ENCODE data around the gene CAMKMT. TPM values are rescaled to one million over a fixed set of nuclear protein-coding genes. Genes with fewer than 3 reads are reported as not detected.
"Not testable (repeated sequence)": the region's sequence is repeated elsewhere in the genome, so short reads cannot be mapped to it uniquely, and the experiment has no call there.

Gene CAMKMT
- total RNA-seq, 2 experiments from 2014 or later = 11.2 to 12.7 TPM

GRCh38 chr2:44578471-44579093 lies 216.8 kb downstream of the CAMKMT start:
- Mint-ChIP-seq H3K27ac (peak overlapping the region; percentile 2), H3K27me3 (ENCODE audit: low read depth) (no peaks in the 10 kb centered on the region), H3K36me3 (ENCODE audit: low read depth) (peaks cover 1% of the 10 kb centered on the region), H3K9me3 (ENCODE audit: insufficient read depth) (no peaks in the 10 kb centered on the region), H3K4me3 (peak overlapping the region; percentile 4), H3K4me1 (ENCODE audit: low read depth) (peaks cover 29% of the 10 kb centered on the region)
- CTCF ChIA-PET = interaction anchor here (1.1 to 1.7 kb wide), 2 partner anchors 55 to 99 kb away, joined by 3 to 5 read pairs; no protein-coding TSS in a partner anchor
- POLR2A ChIA-PET = no interaction called here
- ATAC-seq = peak; percentile 53
- no peak for DNase-seq

DNA sequence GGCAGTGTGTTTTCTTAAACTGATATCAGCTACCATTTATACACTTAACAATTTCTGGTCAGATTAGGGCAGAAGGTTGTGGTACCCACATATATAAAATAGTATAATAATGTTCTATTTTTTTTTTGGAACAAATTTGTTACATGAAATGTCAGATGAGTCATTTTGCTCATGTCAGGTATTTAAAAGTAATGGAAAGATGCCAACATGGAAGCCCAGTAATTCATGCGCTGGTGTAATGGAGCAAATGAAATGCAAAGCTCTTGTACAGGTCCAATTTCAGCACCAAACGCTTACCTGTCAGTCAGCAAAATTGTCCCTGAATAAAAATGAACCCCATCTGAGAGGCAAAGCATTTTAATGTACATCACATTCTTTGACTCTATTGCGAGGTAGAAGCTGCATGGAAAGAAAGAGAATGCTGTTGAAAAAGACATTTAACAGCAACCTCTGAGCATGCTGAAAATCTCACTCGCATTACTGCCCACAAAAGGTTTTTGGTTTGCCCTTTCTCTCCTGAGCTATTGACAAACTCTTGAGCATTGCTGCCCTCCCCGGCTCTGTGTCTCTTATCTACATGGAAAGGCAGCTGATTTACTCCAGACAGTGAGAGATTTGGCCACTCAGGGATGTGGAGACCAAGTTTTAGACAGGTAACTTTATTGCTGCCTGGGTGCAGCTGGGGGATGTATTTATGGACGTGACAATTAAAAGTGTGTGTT lies 217.5 kb downstream of the CAMKMT start:
- POLR2A ChIA-PET = no interaction called here
- peak overlapping the region; percentile 41 for H3K4me3 Mint-ChIP-seq
- H3K27me3 Mint-ChIP-seq (ENCODE audit: low read depth) = no peaks in the 10 kb centered on the region
- peaks cover 2% of the 10 kb centered on the region for H3K36me3 Mint-ChIP-seq (ENCODE audit: low read depth)
- DNase-seq (peak; percentile 26), ATAC-seq (peak; percentile 36)
- peak overlapping the region; percentile 14 for H3K27ac Mint-ChIP-seq
- H3K9me3 Mint-ChIP-seq (ENCODE audit: insufficient read depth) = no peaks in the 10 kb centered on the region
- CTCF ChIA-PET = interaction anchor here (1.1 to 1.7 kb wide), 3 partner anchors 11 to 100 kb away, joined by 3 to 5 read pairs (median 3); no protein-coding TSS in a partner anchor
- H3K4me1 Mint-ChIP-seq (ENCODE audit: low read depth) = peaks cover 29% of the 10 kb centered on the region

DNA sequence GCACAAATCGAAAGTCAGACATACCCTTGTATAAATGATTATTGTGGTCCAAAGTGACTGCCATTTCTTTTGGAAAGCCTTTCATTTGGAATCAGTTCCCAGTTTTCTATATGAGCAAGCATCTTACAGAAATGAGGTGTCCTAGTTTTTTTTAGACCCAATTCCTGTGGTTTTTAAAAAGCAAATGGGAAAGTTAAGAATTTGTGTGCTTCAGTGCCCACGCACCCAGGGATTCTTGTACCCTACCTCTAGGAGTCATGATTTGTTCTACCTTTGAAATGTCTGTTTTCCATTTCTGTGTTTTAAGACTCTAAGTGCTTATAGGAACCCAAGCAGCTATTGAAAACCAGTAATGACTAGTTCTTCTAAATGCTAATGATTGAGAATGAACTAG lies 218.1 kb downstream of the CAMKMT start:
- no peak overlapping the region for H3K4me3 Mint-ChIP-seq
- CTCF ChIA-PET = interaction anchor here (1.1 to 1.2 kb wide), 3 partner anchors 12 to 88 kb away, joined by 3 read pairs; no protein-coding TSS in a partner anchor

DNA sequence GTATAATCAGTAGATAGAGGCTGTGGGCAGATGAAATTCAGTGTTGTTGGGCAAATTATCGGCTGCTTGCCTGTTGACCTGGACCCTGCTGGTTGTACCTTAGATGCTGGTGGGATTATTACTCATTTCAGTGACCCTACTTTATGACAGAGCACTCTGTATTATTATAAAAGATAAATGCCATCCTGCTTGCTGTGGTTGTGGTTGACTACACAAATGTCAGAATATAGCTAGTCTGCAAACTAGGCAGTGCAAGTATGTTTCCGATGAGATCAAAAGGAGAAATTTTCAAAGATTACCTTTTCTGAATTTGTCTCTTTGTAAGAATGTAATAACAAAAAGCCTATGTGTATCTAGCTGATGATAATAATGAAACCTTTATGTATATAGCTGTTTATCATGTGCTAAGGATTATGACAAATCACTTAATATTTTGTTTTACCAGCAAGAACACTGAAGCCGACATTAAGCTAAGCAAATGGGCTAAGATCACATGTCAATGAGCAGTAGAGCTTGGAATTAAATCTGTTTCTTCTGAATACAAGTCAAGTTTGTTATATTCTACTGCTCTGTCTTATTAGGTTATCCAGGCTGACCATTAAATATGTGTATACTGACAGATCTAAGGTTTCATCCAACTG lies 219.2 kb downstream of the CAMKMT start:
- H3K4me1 Mint-ChIP-seq (ENCODE audit: low read depth) = peaks cover 40% of the 10 kb centered on the region
- no peaks in the 10 kb centered on the region for H3K27me3 Mint-ChIP-seq (ENCODE audit: low read depth)
- H3K9me3 Mint-ChIP-seq (ENCODE audit: insufficient read depth) = no peaks in the 10 kb centered on the region
- peaks cover 2% of the 10 kb centered on the region for H3K36me3 Mint-ChIP-seq (ENCODE audit: low read depth)
- H3K27ac Mint-ChIP-seq = no peak overlapping the region
- ATAC-seq (peak; percentile 33), DNase-seq (no peak)
- CTCF ChIA-PET = interaction anchor here (0.7 to 1.8 kb wide), 7 partner anchors 19 to 405 kb away, joined by 3 to 12 read pairs (median 3); no protein-coding TSS in a partner anchor
- POLR2A ChIA-PET = no interaction called here
- H3K4me3 Mint-ChIP-seq = no peak overlapping the region

More for the DNA sequence above, 218.1 kb downstream of the CAMKMT start:
- ATAC-seq (no peak), DNase-seq (no peak)
- Mint-ChIP-seq H3K9me3 (ENCODE audit: insufficient read depth) (no peaks in the 10 kb centered on the region), H3K27ac (no peak overlapping the region), H3K36me3 (ENCODE audit: low read depth) (peaks cover 2% of the 10 kb centered on the region), H3K4me1 (ENCODE audit: low read depth) (peaks cover 30% of the 10 kb centered on the region), H3K27me3 (ENCODE audit: low read depth) (no peaks in the 10 kb centered on the region)
- POLR2A ChIA-PET = no interaction called here

DNA sequence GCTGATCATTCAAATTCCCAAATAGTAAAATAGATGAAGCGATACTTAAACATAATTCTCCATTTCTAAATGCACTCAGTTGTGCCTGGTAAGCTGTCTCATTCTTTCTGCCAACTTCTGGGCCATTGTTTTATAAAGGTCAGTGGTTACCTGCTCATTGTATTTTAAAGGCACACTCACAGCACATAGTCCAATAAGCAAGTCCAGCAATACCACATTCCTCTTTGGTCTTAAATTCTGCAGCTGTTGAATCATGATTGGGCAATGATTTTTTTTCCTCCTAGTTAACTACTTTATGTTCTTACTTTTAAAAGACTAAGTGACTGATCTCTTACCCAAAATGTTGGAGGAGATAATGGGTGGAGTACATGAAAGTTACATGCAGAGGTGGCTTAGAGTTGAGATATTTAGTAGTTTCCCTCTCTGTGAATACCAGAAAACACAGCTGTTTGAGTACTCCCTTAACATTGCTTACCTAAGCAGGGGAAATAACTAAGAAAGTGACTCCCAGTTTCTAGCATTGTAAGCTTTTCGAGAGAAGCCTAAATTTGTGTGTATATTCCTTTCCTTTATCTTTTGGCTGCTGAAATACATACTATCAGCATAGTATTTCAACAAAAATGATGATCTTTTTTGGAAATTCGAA lies 220.7 kb downstream of the CAMKMT start:
- Mint-ChIP-seq H3K4me1 (ENCODE audit: low read depth) (peaks cover 40% of the 10 kb centered on the region), H3K27ac (no peak overlapping the region), H3K9me3 (ENCODE audit: insufficient read depth) (no peaks in the 10 kb centered on the region), H3K27me3 (ENCODE audit: low read depth) (no peaks in the 10 kb centered on the region), H3K36me3 (ENCODE audit: low read depth) (peaks cover 2% of the 10 kb centered on the region), H3K4me3 (no peak overlapping the region)
- ATAC-seq = no peak
- ChIA-PET CTCF (interaction anchor here (0.7 to 1.5 kb wide), 3 partner anchors 22 to 338 kb away, joined by 3 to 4 read pairs (median 3); no protein-coding TSS in a partner anchor), POLR2A (no interaction called here)
- DNase-seq = no peak

DNA sequence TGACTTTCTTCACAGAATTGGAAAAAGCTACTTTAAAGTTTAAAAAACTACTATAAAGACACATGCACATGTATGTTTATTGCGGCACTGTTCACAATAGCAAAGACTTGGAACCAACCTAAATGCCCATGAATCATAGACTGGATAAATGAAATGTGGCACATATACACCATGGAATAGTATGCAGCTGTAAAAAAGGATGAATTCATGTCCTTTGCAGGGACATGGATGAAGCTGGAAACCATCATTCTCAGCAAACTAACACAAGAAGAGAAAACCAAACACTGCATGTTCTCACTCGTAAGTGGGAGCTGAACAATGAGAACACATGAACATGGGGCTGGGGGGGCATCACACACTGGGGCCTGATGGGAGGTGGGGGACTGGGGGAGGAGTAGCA lies 233.9 kb downstream of the CAMKMT start:
- POLR2A ChIA-PET; H3K4me1 Mint-ChIP-seq (ENCODE audit: low read depth); H3K9me3 Mint-ChIP-seq (ENCODE audit: insufficient read depth); H3K27me3 Mint-ChIP-seq (ENCODE audit: low read depth); H3K36me3 Mint-ChIP-seq (ENCODE audit: low read depth); H3K4me3 Mint-ChIP-seq; ATAC-seq; DNase-seq; CTCF ChIA-PET; H3K27ac Mint-ChIP-seq: not testable (repeated sequence)

GRCh38 chr2:44596537-44597320 lies 235.0 kb downstream of the CAMKMT start:
- ATAC-seq (no peak), DNase-seq (no peak)
- H3K27me3 Mint-ChIP-seq (ENCODE audit: low read depth) = no peaks in the 10 kb centered on the region
- peaks cover 5% of the 10 kb centered on the region for H3K36me3 Mint-ChIP-seq (ENCODE audit: low read depth)
- no peak overlapping the region for H3K4me3 Mint-ChIP-seq
- peaks cover 6% of the 10 kb centered on the region for H3K9me3 Mint-ChIP-seq (ENCODE audit: insufficient read depth)
- H3K27ac Mint-ChIP-seq = no peak overlapping the region
- CTCF ChIA-PET = interaction anchor here (0.6 to 0.7 kb wide), 2 partner anchors 117 to 203 kb away, joined by 3 to 4 read pairs; no protein-coding TSS in a partner anchor
- no peaks in the 10 kb centered on the region for H3K4me1 Mint-ChIP-seq (ENCODE audit: low read depth)
- POLR2A ChIA-PET = no interaction called here

- H3K27me3 Mint-ChIP-seq (ENCODE audit: low read depth) = no peaks in the 10 kb centered on the region
- peaks cover 2% of the 10 kb centered on the region for H3K36me3 Mint-ChIP-seq (ENCODE audit: low read depth)
- H3K4me3 Mint-ChIP-seq = no peak overlapping the region
- ChIA-PET CTCF (interaction anchor here (0.6 to 1.9 kb wide), 3 partner anchors 18 to 222 kb away, joined by 3 to 6 read pairs (median 4); no protein-coding TSS in a partner anchor), POLR2A (no interaction called here)
- H3K4me1 Mint-ChIP-seq (ENCODE audit: low read depth) = no peaks in the 10 kb centered on the region
- peaks cover under 1% of the 10 kb centered on the region for H3K9me3 Mint-ChIP-seq (ENCODE audit: insufficient read depth)
- DNase-seq (no peak), ATAC-seq (no peak)
- no peak overlapping the region for H3K27ac Mint-ChIP-seq
Measured at GRCh38 chr2:44598330-44599119, 236.8 kb downstream of the CAMKMT start.

DNA sequence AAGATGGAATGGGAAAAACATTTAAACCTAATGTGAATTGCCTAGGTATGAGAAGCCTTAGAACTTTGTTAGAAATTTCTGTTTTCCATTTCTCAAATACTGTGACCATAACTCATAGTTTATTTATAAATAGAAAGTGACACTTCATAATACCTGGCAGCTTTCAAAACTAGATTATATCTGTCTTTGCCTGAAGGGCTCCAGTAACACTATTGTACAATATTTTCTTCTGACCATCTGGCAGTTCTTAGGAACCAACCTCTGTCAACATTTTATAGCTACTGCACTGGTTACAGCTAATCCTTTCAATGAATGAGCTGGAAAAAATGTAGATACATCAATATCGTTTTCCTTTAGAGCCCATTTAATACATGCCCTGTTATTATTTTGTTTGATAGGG lies 237.4 kb downstream of the CAMKMT start:
- DNase-seq (no peak), ATAC-seq (no peak)
- no peak overlapping the region for H3K27ac Mint-ChIP-seq
- H3K27me3 Mint-ChIP-seq (ENCODE audit: low read depth) = no peaks in the 10 kb centered on the region
- H3K9me3 Mint-ChIP-seq (ENCODE audit: insufficient read depth) = no peaks in the 10 kb centered on the region
- no peaks in the 10 kb centered on the region for H3K4me1 Mint-ChIP-seq (ENCODE audit: low read depth)
- POLR2A ChIA-PET = no interaction called here
- no peaks in the 10 kb centered on the region for H3K36me3 Mint-ChIP-seq (ENCODE audit: low read depth)
- CTCF ChIA-PET = interaction anchor here (1.0 to 1.9 kb wide), 3 partner anchors 18 to 119 kb away, joined by 3 to 6 read pairs (median 4); no protein-coding TSS in a partner anchor
- H3K4me3 Mint-ChIP-seq = no peak overlapping the region

- DNase-seq (no peak), ATAC-seq (no peak)
- ChIA-PET CTCF (interaction anchor here (1.3 kb wide), 1 partner anchor 123 kb away, joined by 3 read pairs; no protein-coding TSS in a partner anchor), POLR2A (no interaction called here)
- Mint-ChIP-seq H3K4me1 (ENCODE audit: low read depth) (no peaks in the 10 kb centered on the region), H3K36me3 (ENCODE audit: low read depth) (no peaks in the 10 kb centered on the region), H3K9me3 (ENCODE audit: insufficient read depth) (no peaks in the 10 kb centered on the region), H3K4me3 (no peak overlapping the region), H3K27ac (no peak overlapping the region), H3K27me3 (ENCODE audit: low read depth) (no peaks in the 10 kb centered on the region)
Measured at GRCh38 chr2:44602446-44602845, 240.7 kb downstream of the CAMKMT start.

Measured in activated CD8-positive, alpha-beta T cell treated with anti-CD3 and anti-CD28 coated beads, Interleukin-2, amount 10 ng/mL, durations not matched to agents 7 days and 5 days (primary cell).